Measurements from ENCODE around the gene DOCK2. TPM values are rescaled to one million over a fixed set of nuclear protein-coding genes. Genes with fewer than 3 reads are reported as not detected.

The DOCK2 gene
- total and polyA plus RNA-seq, 9 of the 15 experiments (the other 6 are each of a cell fraction or from before 2014, with no cell fraction given), result 4.5 to 42.6 (median 20.5) TPM

DNA sequence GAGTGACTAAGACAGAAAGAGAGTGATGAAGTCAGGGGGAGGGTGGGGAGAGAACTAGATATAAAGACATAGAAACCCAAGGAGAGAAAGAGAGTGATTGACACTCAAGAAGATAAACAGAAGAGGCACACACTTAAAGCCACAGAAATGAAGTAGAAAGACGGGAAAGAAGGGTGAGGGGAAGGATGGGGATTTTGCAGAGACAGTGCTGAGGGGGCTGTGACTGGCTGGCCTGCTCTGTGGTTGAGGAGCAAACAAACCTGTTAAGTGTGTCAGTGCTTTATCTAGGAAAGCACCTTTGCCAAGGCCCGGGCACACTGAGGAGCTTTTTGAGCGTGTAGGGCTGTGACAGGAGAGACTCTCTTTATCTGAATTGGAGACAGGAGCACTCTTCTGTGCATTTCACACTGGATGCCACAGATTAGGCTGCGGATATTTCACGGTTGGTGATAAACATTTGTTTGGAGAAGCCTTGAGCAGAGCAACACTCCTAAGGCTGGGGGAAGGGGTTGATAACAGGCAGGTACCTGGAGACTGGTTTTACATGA lies 109.1 kb downstream of the DOCK2 start (continued):
- TF ChIP-seq, protein P1, sequence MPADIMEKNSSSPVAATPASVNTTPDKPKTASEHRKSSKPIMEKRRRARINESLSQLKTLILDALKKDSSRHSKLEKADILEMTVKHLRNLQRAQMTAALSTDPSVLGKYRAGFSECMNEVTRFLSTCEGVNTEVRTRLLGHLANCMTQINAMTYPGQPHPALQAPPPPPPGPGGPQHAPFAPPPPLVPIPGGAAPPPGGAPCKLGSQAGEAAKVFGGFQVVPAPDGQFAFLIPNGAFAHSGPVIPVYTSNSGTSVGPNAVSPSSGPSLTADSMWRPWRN (IDR thresholded peaks at IDR 0.05; ENCODE audit: low read depth), result peak; percentile 91
- TF ChIP-seq HNRNPK (IDR thresholded peaks at IDR 0.05; ENCODE audit: low read depth, low read length, poor library complexity, severe bottlenecking) (no peak), STAG1 (CRISPR knock-in tag; IDR thresholded peaks at IDR 0.05; ENCODE audit: borderline replicate concordance) (no peak), MIER1 (IDR thresholded peaks at IDR 0.05; ENCODE audit: low read depth) (no peak), NFYB (IDR thresholded peaks at IDR 0.05; ENCODE audit: extremely low read depth, insufficient read length) (no peak), MYC (IDR thresholded peaks at IDR 0.05; ENCODE audit: low read depth, low read length) (peak; percentile 17; the same call in 1 of the 2 replicates), MYC (CRISPR knock-in tag; IDR thresholded peaks at IDR 0.05; ENCODE audit: borderline replicate concordance, low read depth) (no peak), CHD4 (IDR thresholded peaks at IDR 0.05; ENCODE audit: insufficient read depth, insufficient replicate concordance, low read depth, low read length, poor library complexity, severe bottlenecking) (no peak), TAF7 (tag; IDR thresholded peaks at IDR 0.05) (no peak), KAT8 (IDR thresholded peaks at IDR 0.05; ENCODE audit: low read depth) (no peak), ZBTB17 (CRISPR knock-in tag; IDR thresholded peaks at IDR 0.05) (no peak), U2AF1 (optimal IDR thresholded peaks at IDR 0.05; ENCODE audit: low read depth, low read length) (no peak), ILK (tag; IDR thresholded peaks at IDR 0.05; ENCODE audit: borderline replicate concordance, low read depth) (no peak), ZNF134 (CRISPR knock-in tag; conservative IDR thresholded peaks at IDR 0.05) (no peak), ZNF354B (CRISPR knock-in tag; IDR thresholded peaks at IDR 0.05) (no peak), MTA3 (IDR thresholded peaks at IDR 0.05; ENCODE audit: borderline replicate concordance) (peak; percentile 40; the same call in 1 of the 2 replicates), NELFE (IDR thresholded peaks at IDR 0.05; ENCODE audit: insufficient read depth, insufficient read length) (no peak), HSF4 (CRISPR knock-in tag; IDR thresholded peaks at IDR 0.05; ENCODE audit: borderline replicate concordance) (no peak), RBM39 (optimal IDR thresholded peaks at IDR 0.05; ENCODE audit: low read depth, low read length) (no peak), ZNF143 (CRISPR knock-in tag; IDR thresholded peaks at IDR 0.05) (no peak)
- TF ChIP-seq, protein P2, sequence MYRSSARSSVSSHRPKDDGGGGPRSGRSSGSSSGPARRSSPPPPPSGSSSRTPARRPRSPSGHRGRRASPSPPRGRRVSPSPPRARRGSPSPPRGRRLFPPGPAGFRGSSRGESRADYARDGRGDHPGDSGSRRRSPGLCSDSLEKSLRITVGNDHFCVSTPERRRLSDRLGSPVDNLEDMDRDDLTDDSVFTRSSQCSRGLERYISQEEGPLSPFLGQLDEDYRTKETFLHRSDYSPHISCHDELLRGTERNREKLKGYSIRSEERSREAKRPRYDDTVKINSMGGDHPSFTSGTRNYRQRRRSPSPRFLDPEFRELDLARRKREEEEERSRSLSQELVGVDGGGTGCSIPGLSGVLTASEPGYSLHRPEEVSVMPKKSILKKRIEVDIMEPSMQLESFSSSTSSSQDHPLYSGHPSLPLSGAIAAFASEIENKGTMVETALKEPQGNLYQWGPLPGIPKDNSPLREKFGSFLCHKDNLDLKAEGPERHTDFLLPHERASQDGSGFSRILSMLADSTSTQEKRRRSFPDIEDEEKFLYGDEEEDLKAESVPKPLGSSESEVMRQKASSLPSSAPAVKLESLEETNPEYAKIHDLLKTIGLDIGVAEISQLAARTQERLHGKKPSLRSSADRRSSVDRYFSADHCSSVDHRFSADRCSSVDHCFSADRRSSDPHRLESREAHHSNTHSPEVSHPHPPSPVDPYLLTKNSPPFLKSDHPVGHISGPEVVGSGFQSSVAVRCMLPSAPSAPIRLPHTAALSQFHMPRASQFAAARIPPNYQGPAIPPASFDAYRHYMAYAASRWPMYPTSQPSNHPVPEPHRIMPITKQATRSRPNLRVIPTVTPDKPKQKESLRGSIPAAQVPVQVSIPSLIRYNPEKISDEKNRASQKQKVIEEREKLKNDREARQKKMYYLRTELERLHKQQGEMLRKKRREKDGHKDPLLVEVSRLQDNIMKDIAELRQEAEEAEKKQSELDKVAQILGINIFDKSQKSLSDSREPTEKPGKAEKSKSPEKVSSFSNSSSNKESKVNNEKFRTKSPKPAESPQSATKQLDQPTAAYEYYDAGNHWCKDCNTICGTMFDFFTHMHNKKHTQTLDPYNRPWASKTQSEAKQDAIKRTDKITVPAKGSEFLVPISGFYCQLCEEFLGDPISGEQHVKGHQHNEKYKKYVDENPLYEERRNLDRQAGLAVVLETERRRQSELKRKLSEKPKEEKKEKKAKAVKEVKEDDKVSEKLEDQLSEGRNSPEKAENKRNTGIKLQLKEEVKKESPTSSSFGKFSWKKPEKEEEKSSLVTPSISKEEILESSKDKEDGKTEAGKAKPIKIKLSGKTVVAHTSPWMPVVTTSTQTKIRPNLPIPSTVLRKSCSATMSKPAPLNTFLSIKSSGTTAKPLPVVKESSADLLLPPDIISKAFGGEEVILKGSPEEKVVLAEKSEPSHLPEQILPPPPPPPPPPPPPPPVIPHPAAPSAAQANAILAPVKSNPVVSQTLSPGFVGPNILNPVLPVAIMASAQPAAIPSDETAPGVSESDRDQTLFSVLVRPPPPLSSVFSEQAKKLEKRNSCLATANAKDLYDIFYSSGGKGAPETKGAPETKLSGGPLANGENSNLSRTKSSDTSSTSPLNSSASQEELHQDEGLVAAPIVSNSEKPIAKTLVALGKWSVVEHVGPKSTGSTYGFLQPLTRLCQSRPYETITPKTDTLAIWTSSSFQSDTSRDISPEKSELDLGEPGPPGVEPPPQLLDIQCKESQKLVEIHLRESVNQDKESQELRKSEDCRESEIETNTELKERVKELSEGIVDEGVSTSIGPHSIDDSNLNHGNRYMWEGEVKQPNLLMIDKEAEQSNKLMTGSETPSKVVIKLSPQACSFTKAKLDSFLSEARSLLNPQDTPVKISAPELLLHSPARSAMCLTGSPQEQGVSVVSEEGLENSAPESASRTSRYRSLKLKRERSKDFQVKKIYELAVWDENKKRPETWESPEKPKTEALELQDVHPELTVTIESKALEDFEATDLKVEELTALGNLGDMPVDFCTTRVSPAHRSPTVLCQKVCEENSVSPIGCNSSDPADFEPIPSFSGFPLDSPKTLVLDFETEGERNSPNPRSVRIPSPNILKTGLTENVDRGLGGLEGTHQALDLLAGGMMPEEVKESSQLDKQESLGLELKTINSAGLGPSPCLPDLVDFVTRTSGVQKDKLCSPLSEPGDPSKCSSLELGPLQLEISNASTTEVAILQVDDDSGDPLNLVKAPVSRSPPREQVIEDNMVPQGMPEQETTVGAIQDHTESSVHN (IDR thresholded peaks at IDR 0.05; ENCODE audit: borderline replicate concordance in 1 of 2, low read depth in 1 of 2), result 0 out of 4 replicates have a peak, but pooled peaks of 1 of the 2 experiments have one; percentile 39

Data from K562 (cell line).